Measurements from ENCODE around the gene AIRE. TPM values are rescaled to one million over a fixed set of nuclear protein-coding genes. Genes with fewer than 3 reads are reported as not detected.

Gene AIRE
- total and polyA plus RNA-seq, 7 donors: 0.01 to 0.19 (median 0.11) TPM; not detected in 3

- H3K4me1 ChIP-seq: peaks cover 4% of the 10 kb centered on the region
- no peak overlapping the region for H3K27ac ChIP-seq
- no peaks in the 10 kb centered on the region for H3K36me3 ChIP-seq (ENCODE audit: insufficient read depth in 1 of 2, low read depth in 1 of 2)
- DNase-seq: peak; percentile 8 to 50
- no peak for TF ChIP-seq CTCF (IDR thresholded peaks at IDR 0.05)
- H3K4me3 ChIP-seq: no peak overlapping the region
- intact Hi-C loops (cut with DNase I): no loop called here
- ATAC-seq: no peak
- no peaks in the 10 kb centered on the region for H3K9me3 ChIP-seq
- WGBS, 3 donors: 82 to 90% (median 84%) methylated on average over 14 to 15 of the region's 15 CpGs
- H3K27me3 ChIP-seq (ENCODE audit: insufficient read depth in 3 of 3, low read length in 2 of 3): peaks cover 0 to 17% (median 3%) of the 10 kb centered on the region in 3 donors
These were observed 7.1 kb downstream of the AIRE start for GRCh38 chr21:44292812-44293195.

DNA sequence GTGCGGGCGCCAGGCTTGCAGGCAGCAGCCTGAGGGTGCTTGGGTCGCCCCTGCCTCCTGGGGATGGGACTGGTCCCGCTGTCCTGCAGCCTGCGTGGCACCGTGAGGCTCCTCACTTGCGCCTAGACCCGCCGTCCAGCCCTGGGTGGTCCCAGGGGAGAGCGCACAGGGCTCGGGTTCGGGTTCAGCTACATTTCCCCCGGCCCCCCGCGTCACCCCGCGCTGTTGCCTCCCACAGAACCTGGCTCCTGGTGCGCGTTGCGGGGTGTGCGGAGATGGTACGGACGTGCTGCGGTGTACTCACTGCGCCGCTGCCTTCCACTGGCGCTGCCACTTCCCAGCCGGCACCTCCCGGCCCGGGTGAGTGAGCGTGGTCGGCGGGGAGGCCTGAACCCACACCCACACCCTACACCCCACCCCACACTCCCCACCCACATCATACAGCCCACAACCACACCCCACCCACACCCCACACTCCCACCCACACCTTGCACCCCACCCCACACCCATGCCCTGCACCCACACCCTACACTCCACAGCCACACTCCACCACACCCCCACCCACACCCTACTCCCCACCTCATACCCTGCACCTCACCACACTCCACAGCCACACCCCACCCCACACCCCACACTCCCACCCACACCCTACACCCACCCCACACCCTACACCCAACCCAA lies 8.0 kb downstream of the AIRE start:
- DNase-seq: peak; percentile 11 to 43

DNA sequence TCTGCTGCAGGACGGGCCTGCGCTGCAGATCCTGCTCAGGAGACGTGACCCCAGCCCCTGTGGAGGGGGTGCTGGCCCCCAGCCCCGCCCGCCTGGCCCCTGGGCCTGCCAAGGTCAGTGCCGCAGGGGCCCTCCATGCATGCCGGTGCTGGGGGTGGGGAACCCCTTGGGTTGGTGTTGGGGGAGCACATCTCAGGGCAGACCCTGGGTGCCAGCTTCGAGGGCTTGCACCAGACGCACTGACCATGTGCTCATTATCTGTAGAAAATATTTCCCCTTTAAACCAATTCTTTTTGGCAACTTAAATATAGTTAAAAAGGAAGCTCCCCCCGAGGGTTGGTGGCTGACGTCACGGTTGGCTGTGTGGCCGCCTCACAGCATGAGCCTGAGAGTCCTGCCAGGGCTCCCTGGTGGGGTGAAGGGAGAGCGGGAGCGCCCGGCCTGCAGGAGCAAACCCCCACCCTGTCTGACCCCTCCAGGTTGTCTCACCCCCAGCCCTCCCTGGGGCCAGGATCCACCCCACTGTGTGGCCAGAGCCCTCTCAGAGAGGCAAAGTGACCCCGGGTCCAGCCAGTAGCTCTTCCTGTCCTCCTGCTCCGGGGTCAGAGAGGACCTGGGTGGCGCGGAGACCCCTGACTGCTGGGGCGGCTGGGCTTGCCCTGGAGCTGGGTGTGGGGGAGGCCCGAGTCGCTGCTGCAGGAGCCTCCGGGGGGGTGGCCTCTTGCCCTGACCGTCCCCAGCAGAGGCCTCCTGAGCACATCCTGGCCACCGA lies 8.9 kb downstream of the AIRE start:
- no peaks in the 10 kb centered on the region for H3K9me3 ChIP-seq
- no peak overlapping the region for H3K27ac ChIP-seq
- WGBS, 3 donors: 29 to 47% (median 36%) methylated on average over 25 to 26 of the region's 26 CpGs
- no peak for TF ChIP-seq CTCF (IDR thresholded peaks at IDR 0.05)
- ATAC-seq (no peak), DNase-seq (peak; percentile 79 to 92)
- H3K36me3 ChIP-seq (ENCODE audit: insufficient read depth in 1 of 2, low read depth in 1 of 2): no peaks in the 10 kb centered on the region
- H3K4me1 ChIP-seq: peaks cover 12% of the 10 kb centered on the region
- peaks cover 0 to 17% (median 7%) of the 10 kb centered on the region in 3 donors for H3K27me3 ChIP-seq (ENCODE audit: insufficient read depth in 3 of 3, low read length in 2 of 3)
- intact Hi-C loops (cut with DNase I): no loop called here
- no peak overlapping the region for H3K4me3 ChIP-seq

More for the DNA sequence above, 8.0 kb downstream of the AIRE start:
- no peak overlapping the region for H3K27ac ChIP-seq
- intact Hi-C loops (cut with DNase I): no loop called here
- H3K36me3 ChIP-seq (ENCODE audit: insufficient read depth in 1 of 2, low read depth in 1 of 2): no peaks in the 10 kb centered on the region
- H3K4me3 ChIP-seq: no peak overlapping the region
- peaks cover 0 to 17% (median 3%) of the 10 kb centered on the region in 3 donors for H3K27me3 ChIP-seq (ENCODE audit: insufficient read depth in 3 of 3, low read length in 2 of 3)
- no peaks in the 10 kb centered on the region for H3K9me3 ChIP-seq
- peaks cover 7% of the 10 kb centered on the region for H3K4me1 ChIP-seq
- no peak for TF ChIP-seq CTCF (IDR thresholded peaks at IDR 0.05)
- WGBS, 3 donors: 87 to 91% (median 90%) methylated on average over 32 to 33 of the region's 33 CpGs
- ATAC-seq: no peak

DNA sequence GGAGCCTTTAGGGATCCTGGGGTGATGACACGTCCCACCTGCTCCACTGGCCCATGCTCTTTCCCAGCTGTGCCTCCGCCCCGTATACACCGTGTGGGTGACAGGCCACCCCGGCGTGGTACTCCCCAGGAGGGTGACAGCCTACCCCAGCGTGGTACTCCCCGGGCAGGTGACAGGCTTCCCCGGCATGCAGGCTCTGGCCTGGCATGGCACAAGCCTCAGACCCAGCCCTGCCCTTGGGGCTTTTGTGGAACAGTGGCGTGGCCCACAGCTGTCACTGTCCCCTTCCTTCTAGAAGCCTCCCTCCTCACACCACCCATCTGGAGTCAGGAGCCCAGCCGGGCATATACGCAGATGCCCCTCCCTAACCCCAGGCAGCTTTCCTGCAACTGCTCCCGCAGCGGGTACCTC lies 9.5 kb downstream of the AIRE start:
- no peak for TF ChIP-seq CTCF (IDR thresholded peaks at IDR 0.05)
- DNase-seq (no peak), ATAC-seq (no peak)
- H3K27ac ChIP-seq: no peak overlapping the region
- peaks cover 0 to 17% (median 7%) of the 10 kb centered on the region in 3 donors for H3K27me3 ChIP-seq (ENCODE audit: insufficient read depth in 3 of 3, low read length in 2 of 3)
- H3K4me3 ChIP-seq: no peak overlapping the region
- H3K9me3 ChIP-seq: no peaks in the 10 kb centered on the region
- intact Hi-C loops (cut with DNase I): no loop called here
- H3K36me3 ChIP-seq (ENCODE audit: insufficient read depth in 1 of 2, low read depth in 1 of 2): no peaks in the 10 kb centered on the region
- WGBS, 3 donors: 31 to 62% (median 42%) methylated on average over 8 to 14 of the region's 14 CpGs
- H3K4me1 ChIP-seq: peaks cover 12% of the 10 kb centered on the region

All from psoas muscle (tissue), 8 donors.